ENCODE results near the gene SEC62. TPM values are rescaled to one million over a fixed set of nuclear protein-coding genes. Genes with fewer than 3 reads are reported as not detected.

The SEC62 gene
- total and polyA plus RNA-seq, 2 experiments from 2014 or later: 23.6 to 306 TPM

DNA sequence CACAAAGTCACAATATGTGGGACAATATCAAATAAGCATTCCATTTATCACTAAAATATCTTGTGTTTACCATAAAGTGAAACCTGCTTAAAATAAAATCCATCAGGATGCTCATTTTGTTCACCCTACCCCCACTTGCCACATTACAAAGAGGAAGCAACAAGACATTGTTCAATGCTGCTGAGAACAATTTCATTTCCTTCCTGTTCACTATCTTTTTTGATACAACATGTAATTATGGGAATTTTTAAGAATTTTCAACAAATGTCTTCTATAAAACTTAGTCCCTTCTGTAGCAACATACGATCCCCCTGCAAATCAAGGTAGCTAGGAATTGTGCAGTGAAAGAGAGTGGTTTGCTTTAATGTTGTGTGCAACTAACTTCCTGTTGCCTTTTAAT is 36.3 kb downstream of the SEC62 start (continued):
- TF ChIP-seq, protein P1, sequence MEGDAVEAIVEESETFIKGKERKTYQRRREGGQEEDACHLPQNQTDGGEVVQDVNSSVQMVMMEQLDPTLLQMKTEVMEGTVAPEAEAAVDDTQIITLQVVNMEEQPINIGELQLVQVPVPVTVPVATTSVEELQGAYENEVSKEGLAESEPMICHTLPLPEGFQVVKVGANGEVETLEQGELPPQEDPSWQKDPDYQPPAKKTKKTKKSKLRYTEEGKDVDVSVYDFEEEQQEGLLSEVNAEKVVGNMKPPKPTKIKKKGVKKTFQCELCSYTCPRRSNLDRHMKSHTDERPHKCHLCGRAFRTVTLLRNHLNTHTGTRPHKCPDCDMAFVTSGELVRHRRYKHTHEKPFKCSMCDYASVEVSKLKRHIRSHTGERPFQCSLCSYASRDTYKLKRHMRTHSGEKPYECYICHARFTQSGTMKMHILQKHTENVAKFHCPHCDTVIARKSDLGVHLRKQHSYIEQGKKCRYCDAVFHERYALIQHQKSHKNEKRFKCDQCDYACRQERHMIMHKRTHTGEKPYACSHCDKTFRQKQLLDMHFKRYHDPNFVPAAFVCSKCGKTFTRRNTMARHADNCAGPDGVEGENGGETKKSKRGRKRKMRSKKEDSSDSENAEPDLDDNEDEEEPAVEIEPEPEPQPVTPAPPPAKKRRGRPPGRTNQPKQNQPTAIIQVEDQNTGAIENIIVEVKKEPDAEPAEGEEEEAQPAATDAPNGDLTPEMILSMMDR (conservative IDR thresholded peaks at IDR 0.05; ENCODE audit: low read depth in 2 of 2): no peak
- TF ChIP-seq STAT1 (IDR thresholded peaks at IDR 0.05; ENCODE audit: unreplicated experiment): no peak
- TF ChIP-seq ZNF331 (CRISPR knock-in tag; IDR thresholded peaks at IDR 0.05; ENCODE audit: low read depth): no peak
- TF ChIP-seq NANOG (IDR thresholded peaks at IDR 0.05; ENCODE audit: borderline replicate concordance): no peak
- TF ChIP-seq, protein P2, sequence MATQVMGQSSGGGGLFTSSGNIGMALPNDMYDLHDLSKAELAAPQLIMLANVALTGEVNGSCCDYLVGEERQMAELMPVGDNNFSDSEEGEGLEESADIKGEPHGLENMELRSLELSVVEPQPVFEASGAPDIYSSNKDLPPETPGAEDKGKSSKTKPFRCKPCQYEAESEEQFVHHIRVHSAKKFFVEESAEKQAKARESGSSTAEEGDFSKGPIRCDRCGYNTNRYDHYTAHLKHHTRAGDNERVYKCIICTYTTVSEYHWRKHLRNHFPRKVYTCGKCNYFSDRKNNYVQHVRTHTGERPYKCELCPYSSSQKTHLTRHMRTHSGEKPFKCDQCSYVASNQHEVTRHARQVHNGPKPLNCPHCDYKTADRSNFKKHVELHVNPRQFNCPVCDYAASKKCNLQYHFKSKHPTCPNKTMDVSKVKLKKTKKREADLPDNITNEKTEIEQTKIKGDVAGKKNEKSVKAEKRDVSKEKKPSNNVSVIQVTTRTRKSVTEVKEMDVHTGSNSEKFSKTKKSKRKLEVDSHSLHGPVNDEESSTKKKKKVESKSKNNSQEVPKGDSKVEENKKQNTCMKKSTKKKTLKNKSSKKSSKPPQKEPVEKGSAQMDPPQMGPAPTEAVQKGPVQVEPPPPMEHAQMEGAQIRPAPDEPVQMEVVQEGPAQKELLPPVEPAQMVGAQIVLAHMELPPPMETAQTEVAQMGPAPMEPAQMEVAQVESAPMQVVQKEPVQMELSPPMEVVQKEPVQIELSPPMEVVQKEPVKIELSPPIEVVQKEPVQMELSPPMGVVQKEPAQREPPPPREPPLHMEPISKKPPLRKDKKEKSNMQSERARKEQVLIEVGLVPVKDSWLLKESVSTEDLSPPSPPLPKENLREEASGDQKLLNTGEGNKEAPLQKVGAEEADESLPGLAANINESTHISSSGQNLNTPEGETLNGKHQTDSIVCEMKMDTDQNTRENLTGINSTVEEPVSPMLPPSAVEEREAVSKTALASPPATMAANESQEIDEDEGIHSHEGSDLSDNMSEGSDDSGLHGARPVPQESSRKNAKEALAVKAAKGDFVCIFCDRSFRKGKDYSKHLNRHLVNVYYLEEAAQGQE (IDR thresholded peaks at IDR 0.05; ENCODE audit: unreplicated experiment): no peak
- no peak for TF ChIP-seq EZH2phosphoT487 (IDR thresholded peaks at IDR 0.05; ENCODE audit: unreplicated experiment)
- no peak for TF ChIP-seq POLR2AphosphoS5 (IDR thresholded peaks at IDR 0.05; ENCODE audit: low read depth)
- TF ChIP-seq CREB1 (CRISPR knock-in tag; IDR thresholded peaks at IDR 0.05; ENCODE audit: low read depth): no peak

DNA sequence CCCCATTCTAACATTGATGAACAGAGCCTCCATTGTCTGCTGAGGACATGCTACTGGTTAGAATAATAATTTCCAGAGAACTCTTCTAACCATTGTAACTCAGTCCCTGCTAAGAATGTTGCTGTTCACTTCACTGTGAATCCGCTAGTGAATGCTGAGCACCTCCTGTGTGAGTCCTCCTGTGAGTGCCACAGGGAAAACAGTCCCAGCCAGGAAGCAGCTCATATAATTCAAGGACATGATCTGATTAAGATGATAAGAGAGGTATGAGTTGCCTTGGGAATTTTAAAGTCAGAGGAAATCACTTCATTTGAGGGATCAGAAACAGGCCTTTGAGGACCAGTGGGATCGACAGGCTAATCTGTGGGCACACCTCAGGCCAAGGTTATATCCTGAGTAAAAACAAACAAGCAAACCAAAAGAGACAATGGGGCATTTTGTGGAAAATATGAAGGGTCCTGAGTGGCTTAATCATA is 37.3 kb downstream of the SEC62 start:
- Histone ChIP-seq H3K36me3 (ENCODE audit: insufficient read depth) (no peaks in the 10 kb centered on the region), H2AFZ (no peak overlapping the region), H3K27me3 (ENCODE audit: insufficient read depth) (no peaks in the 10 kb centered on the region), H4K20me1 (replicated peaks; ENCODE audit: insufficient read depth) (no peaks in the 10 kb centered on the region), H3K9me2 (ENCODE audit: insufficient read depth) (no peaks in the 10 kb centered on the region), H3K4me1 (ENCODE audit: insufficient read depth) (no peaks in the 10 kb centered on the region), H3K4me3 (no peak overlapping the region), H3K4me2 (no peak overlapping the region), H3K27ac (ENCODE audit: low read depth) (no peak overlapping the region), H3K79me2 (replicated peaks; ENCODE audit: insufficient read depth) (no peaks in the 10 kb centered on the region), H3F3A (replicated peaks; ENCODE audit: low read depth) (no peaks in the 10 kb centered on the region)
- ATAC-seq (no peak), DNase-seq (ENCODE audit: low spot score) (no peak)
- Mint-ChIP-seq H3K27me3 (ENCODE audit: insufficient read depth, low read depth, poor library complexity) (peaks cover 2% of the 10 kb centered on the region), H3K27ac (no peak overlapping the region), H3K4me1 (peaks cover 3% of the 10 kb centered on the region; the same call in 2 of the 3 replicates), H3K4me3 (no peak overlapping the region), H3K36me3 (ENCODE audit: low read depth) (peaks cover 3% of the 10 kb centered on the region; the same call in 1 of the 3 replicates), H3K9me3 (no peaks in the 10 kb centered on the region)
- TF ChIP-seq EZH2phosphoT487 (IDR thresholded peaks at IDR 0.05; ENCODE audit: unreplicated experiment): no peak
- no peak for TF ChIP-seq POLR2AphosphoS5 (IDR thresholded peaks at IDR 0.05; ENCODE audit: low read depth)
- no peak for TF ChIP-seq NANOG (IDR thresholded peaks at IDR 0.05; ENCODE audit: borderline replicate concordance)
- no peak for TF ChIP-seq CREB1 (CRISPR knock-in tag; IDR thresholded peaks at IDR 0.05; ENCODE audit: low read depth)
- no peak for TF ChIP-seq ZNF331 (CRISPR knock-in tag; IDR thresholded peaks at IDR 0.05; ENCODE audit: low read depth)
- no peak for TF ChIP-seq EZH2 (IDR thresholded peaks at IDR 0.05; ENCODE audit: low read depth, unreplicated experiment)
- no peak for TF ChIP-seq ZNF114 (CRISPR knock-in tag; IDR thresholded peaks at IDR 0.05)
- TF ChIP-seq, protein P1 (conservative IDR thresholded peaks at IDR 0.05; ENCODE audit: low read depth in 2 of 2): no peak
- no peak for TF ChIP-seq STAT1 (IDR thresholded peaks at IDR 0.05; ENCODE audit: unreplicated experiment)
- TF ChIP-seq, protein P2 (IDR thresholded peaks at IDR 0.05; ENCODE audit: unreplicated experiment): no peak

Data from GM23338 (cell line).